GM19467 (cell line): ENCODE data around the gene CFAP141.
"Not testable (repeated sequence)": the region's sequence is repeated elsewhere in the genome, so short reads cannot be mapped to it uniquely, and the experiment has no call there.

Experiments
- ATAC-seq: cut with Tn5 transposase; IDR thresholded peaks from one replicate; pipeline ENCODE4 v1.9.1; 2021; ENCODE audit warnings: mild to moderate bottlenecking, moderate library complexity; ENCODE audit not compliant: unreplicated experiment

CFAP141 gene

DNA sequence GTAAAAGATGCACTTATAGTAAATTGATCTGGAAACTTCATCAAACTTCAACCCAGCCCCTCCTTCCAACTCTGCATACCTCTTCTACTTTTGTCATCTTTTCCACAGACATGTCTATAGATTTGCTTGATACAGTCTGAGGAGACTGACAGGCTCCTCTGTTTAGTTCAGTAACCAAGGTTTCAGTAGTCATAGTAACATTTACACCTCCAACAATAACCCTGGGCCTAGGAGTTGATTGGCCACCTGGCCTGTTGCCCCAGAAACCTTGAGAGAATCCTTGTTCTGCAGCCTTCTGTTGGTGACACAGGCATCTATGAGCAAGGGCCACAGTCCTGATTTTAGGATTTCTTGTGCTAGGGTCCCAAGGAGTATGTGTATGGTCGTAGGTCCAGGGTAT is at the start of gene CFAP141:
TSS of gene CFAP141 (minus strand) at position 138 of the 400 bp plus-strand sequence. CDS start at position 112, 26 bp downstream.
- ATAC-seq, result no peak

DNA sequence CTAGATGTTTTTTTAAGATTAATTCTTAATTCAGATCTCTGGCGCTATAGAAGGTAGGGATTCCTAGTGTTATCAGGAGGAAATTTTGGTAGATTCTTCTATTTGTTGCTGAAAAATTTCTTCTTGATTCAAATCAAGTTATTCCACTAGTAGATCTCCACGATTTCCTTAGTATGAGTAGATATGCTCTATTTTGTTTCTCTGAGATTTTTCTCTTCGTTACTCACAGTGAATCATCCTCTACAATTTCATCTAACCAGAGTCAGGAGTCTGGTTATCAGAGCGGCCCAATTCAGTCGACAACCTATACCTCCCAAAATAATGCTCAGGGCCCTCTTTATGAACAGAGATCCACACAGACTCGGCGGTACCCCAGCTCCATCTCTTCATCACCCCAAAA is 47.5 kb upstream of the CFAP141 start:
- no peak for ATAC-seq

DNA sequence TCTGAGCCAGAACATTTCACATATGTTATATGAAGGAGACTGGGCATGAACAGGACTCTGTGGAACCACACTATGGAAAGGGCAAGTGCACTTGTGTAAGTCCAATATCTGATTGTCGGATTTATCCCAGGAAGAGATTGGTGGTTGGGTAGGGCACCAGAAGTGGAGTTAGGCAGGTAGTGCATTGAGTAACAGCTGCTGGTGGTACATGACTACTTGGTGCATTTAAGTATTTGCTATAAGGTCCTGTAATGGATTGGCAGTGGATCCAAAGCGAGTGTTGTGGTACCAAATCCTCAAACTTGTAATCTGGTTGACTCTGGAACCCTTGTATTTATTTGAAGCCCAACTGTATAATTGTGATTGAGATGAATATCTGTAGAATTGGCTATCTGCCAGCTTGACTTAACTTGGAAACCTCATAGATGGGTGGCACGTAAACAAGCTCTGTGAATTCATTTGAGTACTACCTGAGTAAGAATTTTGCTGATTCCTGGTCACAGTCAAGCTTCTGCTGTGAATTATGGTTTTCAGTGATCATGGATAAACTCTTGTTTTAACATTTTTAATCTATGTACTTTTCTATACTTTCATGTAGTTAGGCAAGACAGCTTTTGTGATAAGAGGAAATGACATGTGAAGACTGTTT is 35.7 kb upstream of the CFAP141 start:
- no peak for ATAC-seq

GRCh38 chr1:154240294-154240833 is 34.2 kb upstream of the CFAP141 start:
- no peak for ATAC-seq

GRCh38 chr1:154239491-154239890 is 33.4 kb upstream of the CFAP141 start:
- ATAC-seq, result no peak

DNA sequence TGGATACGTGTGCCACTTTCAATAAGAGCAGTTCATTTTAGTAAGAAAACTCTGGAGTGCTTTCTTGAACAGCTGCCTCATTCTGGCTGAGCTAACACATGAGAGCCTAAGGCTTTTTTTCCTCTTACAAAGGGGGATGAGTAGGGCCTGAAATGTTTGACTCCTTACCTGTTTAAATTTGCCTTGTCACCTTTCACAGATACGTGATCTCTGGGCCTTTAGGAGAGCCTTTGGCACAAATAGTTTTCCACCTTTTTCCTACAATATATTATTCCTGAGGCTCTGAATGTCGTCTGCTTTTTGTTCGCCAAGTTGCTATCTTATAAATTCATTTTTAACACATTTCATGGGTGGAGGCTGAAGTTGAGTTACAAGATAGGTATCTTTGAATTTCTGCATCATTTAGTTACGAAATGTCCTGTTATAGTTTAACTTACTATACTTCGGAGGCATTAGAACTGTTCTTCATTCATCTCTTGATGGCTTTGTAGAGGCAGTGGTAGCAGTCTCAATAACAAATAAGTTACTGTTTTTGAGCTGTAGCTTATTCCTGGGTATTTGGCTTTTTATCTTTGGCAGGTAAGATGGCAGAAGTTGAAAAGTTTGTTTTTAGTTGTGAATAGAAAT is 31.9 kb upstream of the CFAP141 start:
- no peak for ATAC-seq

- no peak for ATAC-seq
These were observed 31.3 kb upstream of the CFAP141 start for GRCh38 chr1:154237435-154237834.

GRCh38 chr1:154236855-154237254 is 30.7 kb upstream of the CFAP141 start:
- no peak for ATAC-seq

- ATAC-seq, result not testable (repeated sequence)
These were observed 27.0 kb upstream of the CFAP141 start for GRCh38 chr1:154233127-154233526.

GRCh38 chr1:154231112-154231511 is 25.0 kb upstream of the CFAP141 start:
- ATAC-seq, result not testable (repeated sequence)

GRCh38 chr1:154225370-154225769 is 19.2 kb upstream of the CFAP141 start:
- ATAC-seq, result no peak

DNA sequence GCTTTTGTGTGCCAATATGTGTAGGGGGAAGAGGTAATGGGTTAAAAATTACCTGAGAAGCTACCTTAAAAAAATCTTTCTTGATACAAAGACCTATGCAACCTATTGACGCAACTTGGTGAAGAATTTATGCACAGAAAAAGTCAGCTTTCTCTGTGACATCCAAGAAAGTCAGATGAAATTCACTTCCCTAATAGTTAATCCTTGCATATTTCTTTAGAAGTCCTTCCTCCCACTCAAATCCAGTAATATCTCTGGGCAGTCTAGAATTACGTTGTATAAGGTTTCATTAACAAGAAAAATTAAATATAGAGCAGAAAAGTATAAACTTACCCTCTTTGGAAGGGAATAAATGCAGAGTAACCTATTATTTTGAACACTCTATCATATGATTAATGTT is 17.5 kb upstream of the CFAP141 start:
- no peak for ATAC-seq

DNA sequence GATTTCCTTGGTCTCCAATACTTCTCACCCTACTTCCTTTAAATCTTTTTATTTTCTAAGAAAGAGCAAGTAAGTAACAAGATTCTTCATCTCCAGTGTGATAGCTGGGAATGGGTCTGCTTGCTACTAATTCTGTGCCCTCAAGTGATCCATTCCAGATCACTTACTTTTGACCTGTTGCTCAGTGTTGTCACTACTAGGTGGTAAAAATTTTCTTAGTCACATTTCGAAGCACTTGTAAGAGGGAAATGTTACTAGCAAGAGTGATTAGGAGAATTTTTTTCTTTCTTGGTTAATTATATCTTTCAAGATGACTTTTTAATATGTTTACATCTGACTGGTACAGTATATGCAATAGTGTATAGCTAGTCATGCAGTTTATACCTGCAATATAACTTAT is 16.8 kb upstream of the CFAP141 start:
- ATAC-seq, result no peak

DNA sequence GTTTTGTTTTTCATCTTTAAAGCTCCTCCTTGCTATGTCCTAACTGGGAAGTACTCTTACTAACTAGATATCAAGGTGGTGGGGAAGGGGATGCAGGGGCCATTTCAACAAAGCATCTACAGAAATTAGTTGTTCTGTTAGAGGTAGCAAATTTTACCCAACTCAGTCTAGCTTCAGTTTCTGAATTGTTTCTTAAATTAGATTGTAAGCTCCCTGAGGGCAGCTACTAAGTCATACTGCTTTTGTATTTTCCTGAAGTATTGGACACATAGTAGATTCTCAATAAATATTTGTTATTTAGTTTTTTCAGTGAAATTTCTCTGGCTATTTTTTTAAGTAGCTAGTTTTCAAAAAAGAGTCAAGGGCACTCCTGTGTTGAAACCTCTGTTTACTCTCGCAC is 16.4 kb upstream of the CFAP141 start:
- ATAC-seq, result no peak

DNA sequence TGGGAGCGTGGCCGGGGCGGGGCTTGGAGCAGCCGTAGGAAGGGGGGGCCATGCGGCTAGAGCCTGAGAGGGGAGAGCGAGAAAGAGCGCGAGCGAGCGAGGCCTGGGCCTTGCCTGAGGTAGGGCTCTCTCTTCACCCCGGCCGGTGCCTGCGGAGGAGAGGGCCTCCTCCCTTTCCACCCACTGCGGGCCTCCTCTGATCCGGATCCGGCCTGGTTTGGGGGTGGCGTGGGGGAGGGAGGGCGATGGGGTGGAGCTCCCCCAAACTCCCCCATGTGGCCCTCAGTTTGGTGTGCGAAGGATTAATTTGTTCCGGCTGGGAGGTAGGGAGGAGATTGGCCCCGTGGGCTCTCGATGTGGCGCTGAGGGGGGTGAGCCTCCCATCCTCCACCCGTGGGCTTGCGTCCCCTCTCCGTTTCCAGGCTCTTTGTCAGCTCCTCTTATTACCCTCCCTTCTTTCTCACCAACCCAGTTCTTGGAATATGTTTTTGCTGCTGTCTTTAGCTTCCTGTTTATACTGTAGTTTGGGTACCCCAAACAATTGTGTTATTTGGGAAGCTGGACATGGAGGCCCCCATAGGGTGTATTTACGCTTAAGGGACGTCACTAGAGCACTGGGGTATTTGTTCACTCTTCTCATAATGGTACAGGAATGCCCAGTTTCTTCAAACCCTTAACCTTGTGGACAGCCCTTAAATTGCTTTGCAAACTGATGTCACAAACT is 15.3 kb upstream of the CFAP141 start:
- no peak for ATAC-seq

- ATAC-seq, result no peak
These were observed 14.8 kb upstream of the CFAP141 start for GRCh38 chr1:154220970-154221277.

GRCh38 chr1:154220071-154220969 is 14.2 kb upstream of the CFAP141 start, which contains the start of gene UBAP2L:
TSS of gene UBAP2L (plus strand) at chr1:154220955. CDS start at chr1:154225124, 4,169 bp downstream.
- ATAC-seq, result peak; percentile 91

GRCh38 chr1:154219541-154219940 is 13.4 kb upstream of the CFAP141 start:
- ATAC-seq, result no peak

GRCh38 chr1:154218545-154218944 is 12.4 kb upstream of the CFAP141 start:
- ATAC-seq, result no peak

DNA sequence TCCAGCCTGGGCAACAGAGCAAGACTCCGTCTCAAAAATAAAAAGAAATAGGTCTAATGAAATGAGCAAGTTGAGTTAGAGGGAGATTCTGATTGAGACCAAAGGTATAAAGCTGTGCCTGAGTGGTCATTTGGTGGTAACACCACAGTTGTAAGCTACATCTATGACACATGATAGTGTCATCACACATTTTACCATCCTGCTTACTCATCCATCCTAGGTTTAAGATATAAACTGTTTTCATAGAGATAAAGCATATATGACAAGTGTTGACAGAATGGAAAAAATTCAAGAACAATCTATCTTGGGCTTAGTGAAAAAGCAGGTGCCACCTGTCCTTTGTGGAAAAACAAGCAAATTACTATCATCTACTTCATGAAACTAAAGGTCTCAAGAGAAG is 7.1 kb upstream of the CFAP141 start:
- no peak for ATAC-seq

- ATAC-seq, result no peak
These were observed 6.0 kb upstream of the CFAP141 start for GRCh38 chr1:154212083-154212482.
